Fibroblast of villous mesenchyme (primary cell): Measurements from ENCODE around the gene TMEM109. TPM values are rescaled to one million over a fixed set of nuclear protein-coding genes. Genes with fewer than 3 reads are reported as not detected.

ENCODE experiments used
- DNase-seq: peaks from one replicate; pipeline ENCODE4 v3.0.0-alpha.2; 2010; ENCODE audit warnings: low read depth
- H3K4me3 ChIP-seq: 2 replicates; pipeline ENCODE4 v1.5.1; 2011; ENCODE audit warnings: low read depth, mild to moderate bottlenecking, low read length
- total RNA-seq: library from RNA; depleted of rRNA; stranded (reverse); fragments of >200 nt; gene quantifications from 2 replicates; pipeline ENCODE4 v1.2.3, GENCODE V29; 2012
- TF ChIP-seq, protein P1 (sequence below): IDR thresholded peaks from 2 replicates; pipeline ENCODE4 v1.5.1; 2012; ENCODE audit warnings: low read depth, mild to moderate bottlenecking, low read length; ENCODE audit not compliant: insufficient read depth

TMEM109 gene
- total RNA-seq, 1 donor: 28.9 TPM

DNA sequence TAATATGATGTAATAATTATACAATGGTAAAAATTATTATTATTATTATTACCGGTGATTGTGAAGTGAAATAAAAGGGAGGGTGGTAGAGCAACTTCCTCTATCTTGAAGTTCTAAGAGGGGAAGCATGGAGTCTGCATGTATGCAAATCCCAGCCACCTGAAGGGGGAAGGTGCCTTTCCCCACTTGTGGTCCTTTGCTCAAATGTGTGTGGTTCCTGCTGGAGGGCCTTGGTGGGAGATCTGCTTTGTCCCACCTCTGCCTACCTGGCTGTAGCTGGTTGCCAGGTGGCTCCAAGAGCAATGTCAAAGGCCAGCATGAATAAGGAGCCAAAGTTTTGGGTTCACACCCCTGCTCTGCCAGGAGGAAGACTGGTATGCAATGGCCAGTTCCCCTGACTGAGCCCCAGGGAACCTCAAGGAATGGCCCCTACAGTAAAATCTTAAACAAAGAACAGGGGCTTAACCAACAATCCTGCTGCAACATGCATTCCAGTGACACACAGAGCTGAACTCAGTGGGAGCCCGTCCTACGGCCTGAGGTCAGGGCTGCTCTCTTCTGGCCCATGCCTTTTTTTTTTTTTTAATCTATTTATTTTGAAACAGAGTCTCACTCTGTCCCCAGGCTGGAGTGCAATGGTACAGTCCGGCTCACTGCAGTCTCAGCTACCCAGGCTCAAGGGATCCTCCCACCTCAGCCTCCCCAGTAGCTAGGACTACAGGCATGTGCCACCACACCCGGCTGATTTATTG lies 18.8 kb downstream of the TMEM109 start:
- no peak for DNase-seq
- no peak overlapping the region for H3K4me3 ChIP-seq
- TF ChIP-seq, protein P1, sequence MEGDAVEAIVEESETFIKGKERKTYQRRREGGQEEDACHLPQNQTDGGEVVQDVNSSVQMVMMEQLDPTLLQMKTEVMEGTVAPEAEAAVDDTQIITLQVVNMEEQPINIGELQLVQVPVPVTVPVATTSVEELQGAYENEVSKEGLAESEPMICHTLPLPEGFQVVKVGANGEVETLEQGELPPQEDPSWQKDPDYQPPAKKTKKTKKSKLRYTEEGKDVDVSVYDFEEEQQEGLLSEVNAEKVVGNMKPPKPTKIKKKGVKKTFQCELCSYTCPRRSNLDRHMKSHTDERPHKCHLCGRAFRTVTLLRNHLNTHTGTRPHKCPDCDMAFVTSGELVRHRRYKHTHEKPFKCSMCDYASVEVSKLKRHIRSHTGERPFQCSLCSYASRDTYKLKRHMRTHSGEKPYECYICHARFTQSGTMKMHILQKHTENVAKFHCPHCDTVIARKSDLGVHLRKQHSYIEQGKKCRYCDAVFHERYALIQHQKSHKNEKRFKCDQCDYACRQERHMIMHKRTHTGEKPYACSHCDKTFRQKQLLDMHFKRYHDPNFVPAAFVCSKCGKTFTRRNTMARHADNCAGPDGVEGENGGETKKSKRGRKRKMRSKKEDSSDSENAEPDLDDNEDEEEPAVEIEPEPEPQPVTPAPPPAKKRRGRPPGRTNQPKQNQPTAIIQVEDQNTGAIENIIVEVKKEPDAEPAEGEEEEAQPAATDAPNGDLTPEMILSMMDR: no peak

DNA sequence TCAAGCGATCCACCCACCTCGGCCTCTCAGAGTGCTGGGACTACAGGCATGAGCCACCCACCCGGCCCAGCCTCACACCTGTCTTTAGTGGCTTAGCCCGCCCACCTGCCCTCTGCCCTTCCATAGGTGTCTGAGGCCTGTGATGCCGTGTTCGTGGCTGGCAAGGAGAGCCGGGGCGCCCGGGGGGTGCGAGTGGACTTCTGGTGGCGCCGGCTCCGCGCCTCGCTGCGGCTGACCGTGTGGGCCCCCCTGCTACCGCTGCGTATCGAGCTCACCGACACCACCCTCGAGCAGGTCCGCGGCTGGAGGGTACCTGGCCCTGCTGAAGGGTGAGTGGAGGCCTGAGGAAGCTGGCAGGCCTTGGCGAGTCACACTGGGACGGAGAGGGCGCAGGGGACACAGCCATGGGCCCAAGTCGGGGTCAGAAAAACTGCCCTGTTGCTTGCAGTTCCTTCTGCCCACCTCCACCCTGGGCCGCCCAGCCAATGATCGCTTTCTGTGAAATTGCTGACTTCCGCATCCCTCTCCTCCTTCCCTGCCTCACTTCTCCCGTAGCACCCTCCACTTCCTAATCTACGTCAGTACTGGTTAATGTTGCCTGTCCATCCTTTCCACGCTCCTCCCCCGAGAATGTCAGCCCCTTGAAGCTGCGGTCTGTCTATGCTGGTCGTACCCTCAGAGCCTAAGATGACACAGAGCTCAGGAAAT lies 19.6 kb downstream of the TMEM109 start:
- DNase-seq: no peak

DNA sequence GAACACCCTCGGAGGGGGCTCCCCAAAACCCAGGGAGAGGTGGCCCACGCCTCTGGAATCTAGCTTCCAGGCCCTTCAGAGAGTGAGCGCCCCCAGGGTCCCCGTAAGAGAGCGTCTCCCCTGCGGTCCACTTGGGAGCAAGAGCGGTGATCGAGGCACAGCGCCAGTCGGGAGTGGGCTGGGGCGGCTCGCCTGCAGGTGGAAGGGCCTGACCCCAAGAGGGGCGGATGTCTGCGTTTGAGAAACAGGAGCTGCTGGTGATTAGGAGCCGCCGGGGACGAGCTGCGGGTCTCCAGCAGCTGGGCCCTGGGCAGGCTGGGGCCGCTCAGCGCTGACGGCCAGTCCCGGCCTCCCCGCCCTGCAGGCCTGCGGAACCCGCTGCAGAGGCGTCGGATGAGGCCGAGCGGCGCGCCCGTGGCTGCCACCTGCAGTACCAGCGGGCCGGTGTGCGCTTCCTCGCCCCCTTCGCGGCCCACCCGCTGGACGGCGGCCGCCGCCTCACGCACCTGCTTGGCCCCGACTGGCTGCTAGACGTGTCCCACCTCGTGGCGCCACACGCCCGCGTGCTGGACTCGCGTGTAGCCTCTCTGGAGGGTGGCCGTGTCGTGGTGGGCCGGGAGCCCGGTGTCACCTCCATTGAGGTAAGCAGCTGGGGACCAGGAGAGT lies 20.3 kb downstream of the TMEM109 start:
- no peak for DNase-seq
- TF ChIP-seq, protein P1: no peak
- no peak overlapping the region for H3K4me3 ChIP-seq

More for the DNA sequence above, 19.6 kb downstream of the TMEM109 start:
- no peak overlapping the region for H3K4me3 ChIP-seq
- TF ChIP-seq, protein P1: no peak

DNA sequence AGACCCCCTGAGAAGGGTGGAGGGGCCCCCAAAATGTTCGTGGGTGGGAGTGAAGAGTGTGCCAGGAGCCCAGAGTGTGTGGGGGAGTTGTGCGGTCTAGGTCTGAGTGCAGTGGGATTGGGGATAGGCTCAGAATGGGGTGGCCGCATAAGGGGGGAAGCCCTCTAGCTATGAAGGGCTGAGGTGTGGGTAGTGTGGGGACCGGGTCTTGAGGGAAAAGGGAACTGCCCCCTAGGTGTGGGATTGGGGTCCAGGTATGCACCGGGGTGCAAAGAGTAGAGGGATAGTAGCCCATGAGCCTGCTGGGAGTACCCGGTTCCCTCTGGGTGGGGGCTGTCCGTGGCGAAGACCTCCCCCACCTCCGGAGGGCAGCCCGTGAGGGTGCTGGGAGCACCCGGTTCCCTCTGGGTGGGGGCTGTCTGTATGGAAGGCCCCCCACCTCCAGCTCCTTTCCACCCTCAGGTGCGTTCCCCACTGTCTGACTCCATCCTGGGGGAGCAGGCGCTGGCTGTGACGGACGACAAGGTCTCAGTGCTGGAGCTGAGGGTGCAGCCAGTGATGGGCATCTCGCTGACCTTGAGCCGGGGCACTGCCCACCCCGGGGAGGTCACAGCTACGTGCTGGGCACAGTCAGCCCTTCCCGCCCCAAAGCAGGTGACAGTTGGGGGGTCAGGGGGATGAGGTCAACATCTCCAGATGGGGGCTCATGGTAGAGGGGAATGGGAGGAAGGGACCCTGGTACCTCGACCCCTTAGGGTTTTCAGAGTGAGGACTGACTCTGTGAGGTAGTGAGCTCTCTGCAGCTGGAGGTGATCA lies 21.0 kb downstream of the TMEM109 start:
- no peak for DNase-seq
- no peak overlapping the region for H3K4me3 ChIP-seq
- TF ChIP-seq, protein P1: no peak

DNA sequence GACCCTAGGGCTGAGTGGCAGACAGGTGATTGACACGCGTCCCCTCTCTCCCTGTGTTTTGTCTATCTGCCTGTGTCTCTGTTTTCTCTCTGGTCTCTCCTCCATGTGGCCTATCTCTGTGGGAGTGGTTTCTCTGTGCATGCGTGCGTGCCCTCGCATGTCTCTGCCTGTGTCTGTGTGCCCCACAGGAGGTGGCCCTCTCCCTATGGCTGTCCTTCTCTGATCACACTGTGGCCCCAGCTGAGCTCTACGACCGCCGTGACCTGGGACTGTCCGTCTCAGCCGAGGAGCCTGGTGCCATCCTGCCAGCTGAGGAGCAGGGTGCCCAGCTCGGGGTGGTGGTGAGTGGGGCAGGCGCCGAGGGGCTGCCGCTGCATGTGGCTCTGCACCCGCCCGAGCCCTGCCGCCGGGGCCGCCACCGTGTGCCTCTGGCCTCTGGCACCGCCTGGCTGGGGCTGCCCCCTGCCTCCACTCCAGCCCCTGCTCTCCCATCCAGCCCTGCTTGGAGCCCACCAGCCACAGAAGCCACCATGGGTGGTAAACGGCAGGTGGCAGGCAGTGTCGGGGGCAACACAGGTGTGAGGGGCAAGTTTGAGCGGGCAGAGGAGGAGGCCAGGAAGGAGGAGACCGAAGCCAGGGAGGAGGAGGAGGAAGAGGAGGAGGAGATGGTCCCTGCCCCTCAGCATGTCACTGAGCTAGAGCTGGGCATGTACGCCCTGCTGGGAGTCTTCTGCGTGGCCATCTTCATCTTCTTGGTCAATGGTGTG lies 21.9 kb downstream of the TMEM109 start:
- no peak for DNase-seq
- no peak overlapping the region for H3K4me3 ChIP-seq
- TF ChIP-seq, protein P1: no peak

DNA sequence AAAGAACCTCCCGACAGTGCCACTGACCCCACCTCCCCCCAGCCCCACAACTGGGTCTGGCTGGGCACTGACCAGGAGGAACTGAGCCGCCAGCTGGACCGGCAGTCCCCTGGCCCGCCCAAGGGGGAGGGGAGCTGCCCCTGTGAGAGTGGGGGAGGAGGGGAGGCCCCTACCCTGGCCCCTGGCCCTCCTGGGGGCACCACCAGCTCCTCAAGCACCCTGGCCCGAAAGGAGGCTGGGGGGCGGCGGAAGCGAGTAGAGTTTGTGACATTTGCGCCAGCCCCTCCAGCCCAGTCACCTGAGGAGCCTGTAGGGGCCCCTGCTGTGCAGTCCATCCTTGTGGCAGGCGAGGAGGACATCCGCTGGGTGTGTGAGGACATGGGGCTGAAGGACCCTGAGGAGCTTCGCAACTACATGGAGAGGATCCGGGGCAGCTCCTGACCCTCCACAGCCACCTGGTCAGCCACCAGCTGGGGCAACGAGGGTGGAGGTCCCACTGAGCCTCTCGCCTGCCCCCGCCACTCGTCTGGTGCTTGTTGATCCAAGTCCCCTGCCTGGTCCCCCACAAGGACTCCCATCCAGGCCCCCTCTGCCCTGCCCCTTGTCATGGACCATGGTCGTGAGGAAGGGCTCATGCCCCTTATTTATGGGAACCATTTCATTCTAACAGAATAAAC lies 22.6 kb downstream of the TMEM109 start:
- no peak for DNase-seq
- TF ChIP-seq, protein P1: no peak
- no peak overlapping the region for H3K4me3 ChIP-seq
